GM21367 (cell line): ENCODE data around the gene MPZL1.
"Not testable (repeated sequence)": the region's sequence is repeated elsewhere in the genome, so short reads cannot be mapped to it uniquely, and the experiment has no call there.

Experiments
- ATAC-seq: cut with Tn5 transposase; IDR thresholded peaks from one replicate; pipeline ENCODE4 v1.9.1; 2021; ENCODE audit not compliant: unreplicated experiment

Gene MPZL1

GRCh38 chr1:167718914-167719691 lies 2.7 kb upstream of the MPZL1 start:
- no peak for ATAC-seq

GRCh38 chr1:167719715-167720421 lies 1.9 kb upstream of the MPZL1 start:
- ATAC-seq: not testable (repeated sequence)

- ATAC-seq: no peak
Measured at GRCh38 chr1:167720965-167721616, 691 bp upstream of the MPZL1 start.

- ATAC-seq: peak; percentile 10
Measured at GRCh38 chr1:167722152-167722869, 529 bp downstream of the MPZL1 start.

GRCh38 chr1:167722870-167723251 lies 1.1 kb downstream of the MPZL1 start:
- no peak for ATAC-seq

- ATAC-seq: no peak
Measured at GRCh38 chr1:167723707-167724323, 2.0 kb downstream of the MPZL1 start.

GRCh38 chr1:167726008-167726407 lies 4.2 kb downstream of the MPZL1 start:
- no peak for ATAC-seq

- ATAC-seq: no peak
Measured at GRCh38 chr1:167728818-167729410, 7.1 kb downstream of the MPZL1 start.

GRCh38 chr1:167734227-167734626 lies 12.4 kb downstream of the MPZL1 start:
- no peak for ATAC-seq

- ATAC-seq: no peak
Measured at GRCh38 chr1:167734841-167735240, 13.1 kb downstream of the MPZL1 start.

- no peak for ATAC-seq
Measured at GRCh38 chr1:167737169-167737568, 15.4 kb downstream of the MPZL1 start.

- no peak for ATAC-seq
Measured at GRCh38 chr1:167738158-167738557, 16.4 kb downstream of the MPZL1 start.

- ATAC-seq: no peak
Measured at GRCh38 chr1:167739752-167740151, 18.0 kb downstream of the MPZL1 start.

- ATAC-seq: not testable (repeated sequence)
Measured at GRCh38 chr1:167741103-167741502, 19.3 kb downstream of the MPZL1 start.

GRCh38 chr1:167742392-167743057 lies 20.7 kb downstream of the MPZL1 start:
- ATAC-seq: not testable (repeated sequence)

GRCh38 chr1:167744901-167745300 lies 23.1 kb downstream of the MPZL1 start:
- no peak for ATAC-seq

- no peak for ATAC-seq
Measured at GRCh38 chr1:167746013-167746672, 24.4 kb downstream of the MPZL1 start.

GRCh38 chr1:167746988-167747655 lies 25.3 kb downstream of the MPZL1 start:
- ATAC-seq: no peak

GRCh38 chr1:167747988-167748387 lies 26.2 kb downstream of the MPZL1 start:
- ATAC-seq: no peak
